GM21619 (cell line): ENCODE measurements around the gene SPOP.
"Not testable (repeated sequence)": the region's sequence is repeated elsewhere in the genome, so short reads cannot be mapped to it uniquely, and the experiment has no call there.

ENCODE experiments used
- ATAC-seq: cut with Tn5 transposase; IDR thresholded peaks from one replicate; pipeline ENCODE4 v1.9.1; 2021; ENCODE audit not compliant: unreplicated experiment

SPOP gene

DNA sequence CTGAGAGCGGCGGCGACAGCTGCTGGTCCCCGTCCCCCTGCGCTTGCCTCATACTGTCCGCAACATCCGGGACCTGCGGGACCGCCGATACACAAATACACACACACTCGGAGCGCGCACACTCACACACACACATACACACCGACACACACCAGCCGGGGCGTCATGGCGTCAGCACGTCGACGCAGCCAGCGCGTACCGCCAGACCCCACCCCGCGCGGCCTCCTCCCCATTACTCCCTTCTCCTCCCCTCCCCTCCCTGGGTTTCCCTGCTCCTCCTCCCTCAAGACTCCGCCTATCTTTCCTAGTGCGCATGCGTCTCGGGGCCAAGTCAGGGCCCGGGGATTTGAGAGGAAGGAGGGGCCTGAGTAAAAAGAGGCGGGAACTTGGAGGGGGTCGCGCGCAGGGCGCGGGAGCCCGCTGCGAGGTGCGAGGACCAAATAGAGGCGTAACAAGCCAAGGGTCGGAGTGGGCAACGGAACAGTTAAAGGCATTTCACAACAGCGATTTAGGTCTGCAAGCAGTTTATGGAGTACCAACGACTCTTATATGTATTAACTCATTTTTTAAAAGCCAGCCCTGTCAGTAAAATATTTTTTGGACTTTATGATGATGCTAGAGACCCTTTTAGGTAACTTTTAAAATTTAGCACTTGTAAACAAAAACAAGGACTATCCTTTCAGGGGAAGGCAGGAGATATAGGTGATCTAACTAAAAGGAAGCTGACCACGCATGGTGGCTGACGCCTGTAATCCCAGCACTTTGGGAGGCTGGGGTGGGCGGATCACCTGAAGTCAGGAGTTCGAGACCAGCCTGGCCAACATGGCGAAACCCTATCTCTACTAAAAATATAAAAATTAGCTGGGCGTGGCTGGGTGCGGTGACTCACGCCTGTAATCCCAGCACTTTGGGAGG lies at the start of gene SPOP:
Gene SPOP (minus strand): TSS at position 165 of the 915 bp plus-strand sequence. CDS start 55,287 bp downstream, outside the sequence.
- ATAC-seq, result peak; percentile 61

DNA sequence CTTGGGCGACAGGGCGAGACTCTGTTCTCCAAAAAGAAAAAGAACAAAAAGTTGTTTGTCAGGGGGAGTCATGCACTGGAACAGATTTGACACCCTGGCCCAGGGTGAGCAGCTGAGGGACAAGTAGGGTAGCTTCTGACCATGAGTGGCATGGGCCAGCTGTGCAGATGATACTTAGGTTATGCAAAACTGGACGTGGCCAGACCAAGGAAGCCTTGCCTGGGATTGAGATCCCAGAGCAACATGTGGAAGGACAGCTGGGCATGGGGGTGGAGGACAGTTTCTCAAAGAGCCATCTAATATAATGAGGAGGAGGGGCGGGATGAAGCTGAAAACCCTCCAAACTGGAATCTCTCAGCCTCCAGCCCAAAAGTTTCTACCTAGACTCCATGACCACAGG lies 49.5 kb upstream of the SPOP start:
- ATAC-seq, result no peak

DNA sequence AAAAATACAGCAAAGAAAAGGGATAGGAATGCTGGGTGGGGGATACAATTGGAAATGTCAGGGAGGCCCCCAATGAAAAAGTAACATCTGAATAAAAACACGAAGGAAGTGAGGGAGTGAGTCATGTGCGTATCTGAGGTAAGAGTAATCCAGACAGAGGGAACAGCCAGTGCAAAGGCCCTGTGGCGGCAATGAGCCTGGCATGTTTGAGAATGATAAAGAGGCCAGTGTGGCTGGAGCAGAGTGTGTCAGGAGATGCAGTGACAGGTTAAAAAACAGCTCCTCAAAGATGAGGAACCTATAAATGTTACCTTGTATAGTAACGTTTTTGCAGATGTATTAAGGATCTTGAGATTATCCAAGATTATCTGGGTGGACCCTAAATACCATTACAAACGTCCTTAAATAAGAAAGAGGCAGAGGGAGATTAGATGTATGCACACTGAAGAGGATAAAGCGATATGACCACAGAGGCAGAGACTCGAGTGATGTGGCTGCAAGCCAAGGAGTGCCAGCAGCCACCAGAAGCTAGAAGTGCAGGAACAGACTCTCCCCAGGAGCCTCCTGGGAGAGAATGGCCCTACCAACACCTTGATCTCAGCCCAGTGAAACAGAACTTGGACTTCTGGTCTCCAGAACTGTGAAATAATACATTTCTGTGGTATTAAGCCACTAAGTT lies 47.7 kb upstream of the SPOP start:
- no peak for ATAC-seq

DNA sequence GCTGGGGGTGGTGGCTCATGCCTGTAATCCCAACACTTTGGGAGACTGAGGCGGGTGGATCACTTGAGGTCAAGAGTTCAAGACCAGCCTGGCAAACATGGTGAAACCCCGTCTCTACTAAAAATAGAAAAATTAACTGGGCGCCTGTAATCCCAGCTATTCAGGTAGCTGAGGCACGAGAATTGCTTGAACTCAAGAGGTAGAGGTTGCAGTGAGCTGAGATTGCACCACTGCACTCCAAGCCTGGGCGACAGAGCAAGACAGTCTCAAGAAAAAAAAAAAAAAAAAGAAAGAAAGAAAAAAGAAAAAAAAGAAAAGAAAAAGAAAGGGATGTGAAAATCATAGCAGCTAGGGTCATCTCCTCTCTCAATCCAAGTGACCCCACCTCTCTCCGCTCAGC lies 46.7 kb upstream of the SPOP start:
- not testable (repeated sequence) for ATAC-seq

DNA sequence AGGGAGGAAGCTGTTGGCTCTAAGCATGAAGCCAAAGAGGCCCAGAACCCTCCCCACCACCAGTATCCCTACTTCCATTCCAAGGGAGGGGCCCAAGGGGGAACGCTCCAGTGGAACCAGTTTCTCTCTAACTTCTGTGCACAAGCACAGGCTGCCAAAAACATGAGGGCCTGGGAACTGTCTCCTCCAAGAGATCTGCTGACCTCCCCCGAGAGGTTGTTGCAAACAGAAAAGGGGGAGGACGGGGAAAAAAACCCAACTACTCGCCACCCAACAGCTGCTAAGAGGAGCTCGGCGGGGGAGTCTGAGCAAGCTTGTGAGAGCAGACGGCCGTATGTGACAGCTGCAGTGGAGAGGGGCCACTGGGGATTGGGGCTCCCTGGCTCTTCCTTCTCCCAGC lies 45.5 kb upstream of the SPOP start:
- no peak for ATAC-seq

DNA sequence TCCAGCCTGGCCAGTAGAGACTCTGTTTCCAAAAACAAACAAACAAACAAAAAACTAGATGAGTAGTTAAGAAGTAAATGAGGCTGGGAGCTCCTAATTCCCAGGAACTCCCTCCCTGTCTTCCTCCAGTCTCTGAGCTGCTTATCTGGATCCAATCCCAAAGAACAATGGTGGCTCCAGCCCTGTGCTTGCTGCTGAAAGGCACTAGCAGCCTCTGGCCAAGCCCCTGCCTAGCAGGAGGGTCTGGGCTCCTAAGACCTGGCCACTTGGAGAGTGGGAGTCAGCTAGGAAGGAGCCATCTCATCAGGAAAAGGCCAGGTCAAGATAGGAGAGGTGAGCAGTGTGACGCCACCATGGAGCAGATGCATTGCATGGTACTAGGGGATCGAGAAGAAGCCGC lies 44.2 kb upstream of the SPOP start:
- no peak for ATAC-seq

DNA sequence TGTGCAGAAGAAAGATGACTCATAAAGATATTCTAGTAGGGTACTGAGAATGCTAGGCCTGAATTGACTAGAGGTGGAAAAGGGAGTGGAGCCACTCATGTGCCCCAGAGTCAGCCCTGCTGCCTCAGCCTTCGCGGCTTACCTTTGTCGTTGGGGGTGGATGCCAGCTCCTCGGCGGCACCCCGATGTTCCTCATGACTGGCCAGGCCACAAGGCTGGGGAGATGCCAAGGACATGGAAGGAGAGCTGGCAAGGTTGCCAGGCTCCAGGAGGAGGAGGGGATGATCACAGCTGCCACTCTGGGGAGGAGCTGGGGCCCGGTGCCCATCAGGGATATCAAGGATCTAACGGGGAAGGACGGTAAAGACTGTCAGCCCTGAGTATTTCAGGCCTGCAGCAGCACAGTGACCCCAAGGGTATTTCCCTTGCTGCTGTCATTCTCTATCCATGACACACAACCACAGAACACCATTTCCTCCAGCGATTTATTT lies 39.5 kb upstream of the SPOP start:
- no peak for ATAC-seq

DNA sequence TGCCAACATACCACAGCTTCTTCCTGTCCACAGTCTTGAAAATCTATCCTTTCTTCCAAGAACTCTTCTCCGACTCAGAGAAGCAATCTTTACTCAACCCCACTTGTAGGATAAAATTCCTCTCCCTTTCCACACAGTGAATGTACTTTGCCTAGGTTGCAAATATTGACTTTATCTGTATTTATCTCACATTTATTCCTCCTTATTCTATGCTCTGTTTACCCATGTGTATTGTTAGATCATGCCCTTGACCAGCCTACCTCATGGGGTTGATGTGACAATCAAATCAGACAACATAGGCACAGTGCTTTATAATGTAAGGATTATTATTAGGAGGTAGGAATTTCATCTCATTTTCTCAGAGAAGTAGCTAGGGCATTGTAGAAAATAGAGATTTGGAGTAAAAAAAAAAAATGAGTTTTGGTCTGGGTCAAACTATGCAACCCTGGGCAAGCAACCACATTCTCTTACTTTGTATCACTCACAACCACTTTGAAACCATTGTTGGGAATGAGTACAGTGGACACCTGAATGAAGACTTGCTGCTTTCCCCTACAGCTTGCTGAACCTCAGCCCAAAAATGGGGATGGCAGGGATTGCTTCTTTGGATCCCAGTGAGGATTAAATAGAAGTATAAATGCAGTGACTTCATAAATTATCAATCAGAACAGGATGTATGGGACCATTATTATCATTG lies 38.9 kb upstream of the SPOP start:
- no peak for ATAC-seq

DNA sequence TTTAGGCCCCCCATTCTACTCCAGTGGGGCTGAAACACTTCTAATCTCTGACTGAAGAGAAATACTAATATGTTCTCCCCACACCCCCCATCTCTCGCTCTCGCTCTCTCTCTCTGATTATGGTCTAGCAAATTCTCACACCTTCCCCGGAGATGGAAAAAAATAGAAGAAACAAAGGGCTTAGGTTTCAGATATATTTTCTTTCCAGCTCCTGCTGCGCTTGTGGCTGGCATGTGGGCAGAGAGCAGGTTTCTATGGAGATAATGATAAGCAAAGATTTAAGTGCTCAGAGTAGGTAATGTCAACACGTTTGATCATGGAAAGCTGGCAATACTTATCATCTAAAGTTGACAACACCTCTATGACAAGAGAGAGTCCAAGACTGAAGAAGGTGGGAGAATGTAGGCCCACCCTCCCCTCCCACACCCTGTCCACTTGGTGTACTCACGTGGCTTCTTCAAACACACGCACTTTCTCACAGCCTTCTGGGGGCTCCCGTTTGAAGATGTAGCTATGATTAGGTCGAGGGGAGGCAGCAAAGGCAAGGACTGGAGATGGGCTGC lies 37.9 kb upstream of the SPOP start:
- ATAC-seq, result no peak

DNA sequence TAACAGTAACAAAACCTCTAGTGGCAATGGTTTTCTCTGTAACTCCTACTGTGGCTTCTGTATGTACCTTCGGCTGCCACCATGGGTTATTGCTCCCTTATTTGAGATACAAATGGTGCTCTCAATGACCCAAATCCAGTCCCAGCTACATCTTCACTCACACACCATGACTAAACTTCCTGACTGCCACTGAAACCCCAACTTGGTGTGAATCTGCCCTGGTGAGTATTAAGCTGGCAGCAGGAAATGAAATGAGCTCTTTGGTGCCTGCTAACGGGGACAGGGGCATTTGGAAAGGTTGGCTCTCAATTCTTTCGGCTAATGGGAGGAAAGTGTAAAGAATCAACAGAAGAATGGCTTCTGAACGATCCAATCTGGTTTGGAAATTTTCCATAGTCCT lies 37.3 kb upstream of the SPOP start:
- ATAC-seq, result no peak

DNA sequence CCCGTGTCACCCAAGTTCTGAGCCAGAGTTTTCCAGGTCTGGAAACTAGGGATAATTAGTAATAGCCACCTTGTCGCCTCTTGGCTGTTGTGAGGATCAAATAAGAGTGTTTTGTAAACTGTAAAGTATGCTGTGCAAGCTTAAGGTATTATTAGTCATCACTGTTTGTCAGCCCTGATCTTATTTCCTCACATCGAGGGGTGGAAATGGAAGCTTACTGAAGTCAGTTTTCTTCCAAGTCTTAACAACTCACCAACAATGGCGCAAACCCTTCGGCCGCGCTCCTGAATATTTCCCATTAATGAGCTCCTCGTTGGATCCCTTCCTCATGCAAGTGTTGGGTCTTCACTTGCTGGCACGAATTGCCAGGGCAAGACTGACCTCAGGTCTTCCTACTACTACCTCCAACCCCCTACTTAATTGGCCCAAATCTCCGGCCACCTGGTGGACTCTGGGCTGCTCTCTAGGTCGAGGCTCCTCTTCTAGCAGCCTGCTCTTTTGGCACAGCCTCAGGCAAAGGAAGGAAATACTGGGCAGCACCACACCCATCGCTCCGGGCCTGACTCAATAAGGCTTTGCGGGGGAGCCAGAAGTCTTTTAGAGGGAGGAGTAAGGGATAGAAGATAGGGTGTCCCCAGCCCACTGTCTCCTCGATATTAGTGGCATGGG lies 30.8 kb upstream of the SPOP start:
- ATAC-seq, result no peak

DNA sequence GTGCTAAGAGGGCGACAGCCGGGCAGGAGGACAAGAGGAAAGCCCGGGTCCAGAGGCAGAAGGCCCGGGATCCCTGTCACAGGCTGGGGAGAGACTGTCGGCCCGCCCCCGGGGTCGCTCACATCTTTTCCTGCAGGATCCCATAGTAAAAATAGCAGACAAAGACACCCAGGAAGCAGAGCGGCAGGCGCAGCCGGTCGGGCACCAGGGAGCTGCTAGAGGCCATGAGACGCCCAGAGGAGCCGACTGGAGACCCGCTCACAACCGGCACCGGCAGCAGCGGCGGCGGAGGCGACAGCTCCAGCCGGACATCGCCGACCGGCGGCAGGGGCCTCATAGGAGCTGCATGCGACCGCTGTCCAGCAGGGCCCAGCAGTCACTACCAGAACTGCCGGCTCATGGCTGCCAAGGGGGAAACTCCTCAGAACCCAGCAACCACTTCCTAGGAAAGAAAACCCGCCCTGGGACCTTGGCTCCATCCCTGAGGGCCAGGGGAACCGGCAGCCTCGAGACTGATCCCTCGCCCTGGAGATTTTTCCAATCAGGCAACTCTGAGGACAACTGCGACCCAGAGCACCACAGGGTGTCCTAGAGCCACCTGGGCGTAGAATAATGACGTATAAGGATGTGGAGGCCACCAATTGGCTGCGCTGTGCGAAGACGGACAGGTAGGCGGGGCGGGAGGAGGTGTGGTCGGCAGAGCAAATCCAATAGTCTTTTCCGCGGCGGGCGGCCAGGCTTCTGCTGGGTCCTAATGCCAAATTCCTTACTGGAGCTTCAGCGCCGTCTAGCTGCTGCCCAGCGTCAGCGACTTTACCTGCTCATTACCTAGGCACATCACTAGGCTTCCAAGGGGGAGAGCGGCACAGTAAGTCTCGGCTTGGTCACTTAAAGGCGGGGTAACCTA lies 30.0 kb upstream of the SPOP start, which contains the start of gene SLC35B1:
Gene SLC35B1 (minus strand): TSS at position 357 of the 907 bp plus-strand sequence. CDS start 131 bp downstream, at position 226.
- peak; percentile 90 for ATAC-seq

DNA sequence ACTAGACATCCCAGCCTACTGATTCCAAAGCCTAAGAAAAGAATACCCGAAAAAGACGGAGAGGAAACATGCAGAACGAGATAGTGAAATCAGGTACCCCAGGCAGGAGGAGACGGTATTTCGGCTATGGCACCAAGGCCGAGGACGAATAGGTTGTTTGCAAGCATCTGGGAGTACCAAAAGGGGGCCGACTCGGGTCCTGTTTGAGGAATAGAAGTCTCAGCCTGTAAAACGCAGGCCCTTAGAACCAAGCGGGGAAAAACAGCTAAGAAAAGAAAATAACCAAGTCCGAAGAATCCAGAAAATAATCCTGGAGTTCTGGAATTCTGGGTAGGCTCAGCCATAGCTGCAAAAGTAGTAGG lies 29.3 kb upstream of the SPOP start:
- ATAC-seq, result no peak

DNA sequence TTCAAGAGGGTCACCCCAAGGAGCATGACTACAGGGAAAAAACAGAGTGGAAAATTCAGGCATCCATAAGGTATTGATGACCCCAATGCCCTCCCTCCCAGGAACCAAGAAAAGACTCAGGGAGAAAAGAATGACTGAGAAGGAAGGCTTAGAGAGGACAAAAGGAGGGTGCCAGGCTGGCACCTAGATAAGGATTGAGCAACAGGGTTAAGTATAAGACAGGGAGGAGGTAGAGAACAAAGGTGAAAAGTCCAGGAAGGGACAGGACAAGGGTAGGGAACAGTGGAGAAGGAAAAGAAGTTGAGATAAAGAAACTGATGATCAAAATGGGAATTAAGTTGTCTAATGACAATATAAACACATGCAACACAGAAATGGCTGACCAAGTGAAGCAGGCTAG lies 27.4 kb upstream of the SPOP start:
- ATAC-seq, result no peak

DNA sequence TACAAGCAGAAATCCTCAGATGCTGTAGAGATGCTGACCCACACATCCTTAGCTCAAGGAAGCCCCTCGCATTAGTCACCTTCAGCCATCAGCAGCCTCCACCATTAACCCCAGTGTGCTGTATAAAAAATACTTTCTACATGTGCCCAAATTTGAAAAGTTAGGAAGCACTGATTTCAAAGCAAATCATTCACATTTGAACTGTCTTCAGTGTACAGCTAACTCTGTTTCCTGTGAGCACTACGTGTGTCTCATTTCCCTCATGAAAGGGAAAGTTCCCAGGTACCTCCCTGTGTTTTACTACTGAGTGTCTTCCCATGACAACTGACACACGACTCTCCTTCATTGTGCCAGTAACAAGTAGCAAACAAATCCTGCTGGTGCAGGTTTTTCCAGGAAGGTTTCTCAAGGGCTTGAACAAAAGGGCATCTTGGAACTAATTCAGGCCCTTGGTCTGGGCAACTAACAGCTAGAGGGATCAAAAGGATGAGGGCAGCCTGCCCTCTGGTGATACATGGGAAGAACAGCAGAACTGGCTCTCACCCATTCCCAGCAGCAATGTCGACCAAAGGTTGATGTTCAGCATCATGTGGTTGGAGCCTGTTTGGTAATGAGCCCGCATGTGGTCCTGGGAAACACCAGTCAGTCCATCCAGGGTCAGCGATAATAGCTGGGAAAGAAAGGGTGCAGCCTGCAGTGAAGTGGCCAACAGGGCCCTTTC lies 25.8 kb upstream of the SPOP start:
- ATAC-seq, result no peak

DNA sequence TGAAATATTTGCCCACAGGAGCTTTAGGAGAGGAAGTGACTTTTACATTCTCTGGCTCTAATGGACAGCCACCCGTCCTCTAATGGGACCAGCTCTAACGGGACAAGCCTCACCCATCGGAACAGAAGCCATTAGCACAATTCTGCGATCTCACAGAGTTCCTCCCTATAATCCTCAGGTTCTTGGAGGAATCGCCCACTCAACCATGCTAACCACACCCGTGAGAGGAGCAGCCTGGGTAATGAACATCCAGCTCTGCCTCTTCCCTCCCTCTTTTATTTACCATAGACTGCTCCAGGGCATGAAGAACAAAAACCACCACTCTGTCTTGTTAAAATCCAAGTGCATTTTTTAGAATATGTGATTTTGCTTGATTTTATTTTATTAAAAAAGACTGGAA lies 23.1 kb upstream of the SPOP start:
- no peak for ATAC-seq

DNA sequence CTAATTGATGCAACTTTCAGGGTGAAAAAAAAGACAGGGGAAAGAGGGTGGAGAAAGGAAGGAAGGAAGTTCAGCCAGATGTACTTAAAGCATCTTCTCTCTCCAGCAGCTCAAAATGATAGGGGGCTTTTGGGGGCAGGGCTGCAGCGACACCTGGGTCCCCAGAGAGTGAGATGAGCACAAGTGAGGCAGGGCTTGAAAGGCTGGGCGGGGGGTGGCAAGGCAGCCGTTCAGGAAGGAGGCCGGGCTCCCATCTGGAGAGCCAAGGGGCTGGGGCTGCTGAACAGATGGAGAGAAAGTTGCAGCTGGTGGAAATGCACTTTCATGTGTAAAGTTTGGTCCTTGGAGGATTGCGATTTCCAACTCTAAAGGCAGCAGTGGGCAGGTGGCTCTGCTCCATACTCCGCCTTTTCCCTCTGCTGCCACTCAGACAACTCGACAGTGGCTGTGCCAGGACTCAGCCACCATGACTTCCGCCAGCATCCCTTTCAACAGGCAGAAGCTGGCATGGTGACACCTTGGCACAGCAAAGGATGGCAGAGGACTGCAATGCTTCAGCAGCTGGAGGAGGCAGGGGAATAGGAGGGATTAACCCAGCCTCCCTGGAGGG lies 22.2 kb upstream of the SPOP start:
- no peak for ATAC-seq

DNA sequence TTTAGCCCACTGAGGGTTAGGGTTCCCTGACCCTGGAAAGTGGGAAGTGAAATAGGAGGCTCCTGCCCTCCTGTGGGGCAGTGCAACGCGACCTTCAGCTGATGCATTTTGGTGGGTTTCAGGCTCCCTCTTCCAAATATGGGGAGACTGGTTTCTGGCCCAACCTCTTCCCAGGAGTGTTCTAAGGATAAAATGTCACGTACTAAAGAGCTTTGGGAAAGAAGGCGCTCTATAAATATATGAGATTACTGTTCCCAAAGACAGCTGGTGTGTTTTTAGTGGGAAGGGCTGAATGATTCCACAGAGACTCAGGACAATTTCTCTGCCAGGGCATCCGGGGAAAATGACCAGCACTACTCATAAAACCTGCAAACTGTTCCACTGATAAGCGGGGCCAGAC lies 20.1 kb upstream of the SPOP start:
- no peak for ATAC-seq
